Nephron (organoid): ENCODE data around the gene SORCS2.

Experiments used
- H3K27ac Mint-ChIP-seq, 3 experiments: 2 replicates each; pipeline ENCODE4 v1.8.0; 2020; ENCODE audit warnings: mixed read lengths in 3 of 3, mild to moderate bottlenecking in 2 of 3, moderate library complexity in 1 of 3
- H3K27me3 Mint-ChIP-seq: 2 replicates; pipeline ENCODE4 v1.8.0; 2021; ENCODE audit warnings: low read depth, mild to moderate bottlenecking, moderate library complexity, mixed read lengths
- H3K36me3 Mint-ChIP-seq: 2 replicates; pipeline ENCODE4 v1.8.0; 2020; ENCODE audit warnings: low read depth, mixed read lengths
- H3K4me1 Mint-ChIP-seq: 2 replicates; pipeline ENCODE4 v1.8.0; 2020; ENCODE audit warnings: mixed read lengths
- H3K4me3 Mint-ChIP-seq, 3 experiments: 2 replicates each; pipeline ENCODE4 v1.8.0; 2020; ENCODE audit warnings: mild to moderate bottlenecking in 3 of 3, mixed read lengths in 3 of 3, moderate library complexity in 2 of 3
- H3K9me3 Mint-ChIP-seq: 2 replicates; pipeline ENCODE4 v1.8.0; 2020; ENCODE audit warnings: mixed read lengths
- CTCF ChIP-seq, 3 experiments: fragments of 200-600 bp; sonication (generic); IDR thresholded peaks; one replicate each; pipeline ENCODE4 v1.5.0; 2021; ENCODE audit warnings: antibody characterized with exemption in 3 of 3; ENCODE audit not compliant: unreplicated experiment in 3 of 3

Gene SORCS2

GRCh38 chr4:7312691-7313090, 120.4 kb downstream of the SORCS2 start:
- Mint-ChIP-seq H3K27me3 (peaks cover 5% of the 10 kb centered on the region), H3K27ac (no peak overlapping the region), H3K4me1 (peaks cover 38% of the 10 kb centered on the region), H3K36me3 (no peaks in the 10 kb centered on the region), H3K4me3 (no peak overlapping the region), H3K9me3 (no peaks in the 10 kb centered on the region)
- TF ChIP-seq CTCF (IDR thresholded peaks at IDR 0.05; ENCODE audit: unreplicated experiment in 3 of 3): no peak

- no peak overlapping the region for H3K4me3 Mint-ChIP-seq
- TF ChIP-seq CTCF (IDR thresholded peaks at IDR 0.05; ENCODE audit: unreplicated experiment in 3 of 3): no peak
- H3K9me3 Mint-ChIP-seq: no peaks in the 10 kb centered on the region
- peak overlapping the region in 1 of 3 experiments; percentile 14 for H3K27ac Mint-ChIP-seq
- peaks cover 5% of the 10 kb centered on the region for H3K27me3 Mint-ChIP-seq
- peaks cover 34% of the 10 kb centered on the region for H3K4me1 Mint-ChIP-seq
- H3K36me3 Mint-ChIP-seq: peaks cover under 1% of the 10 kb centered on the region
Measured at GRCh38 chr4:7313347-7313811, 121.0 kb downstream of the SORCS2 start.

- peaks cover 32% of the 10 kb centered on the region for H3K4me1 Mint-ChIP-seq
- peaks cover 6% of the 10 kb centered on the region for H3K9me3 Mint-ChIP-seq
- H3K27me3 Mint-ChIP-seq: no peaks in the 10 kb centered on the region
- no peak overlapping the region for H3K4me3 Mint-ChIP-seq
- no peak overlapping the region for H3K27ac Mint-ChIP-seq
- TF ChIP-seq CTCF (IDR thresholded peaks at IDR 0.05; ENCODE audit: unreplicated experiment in 3 of 3): no peak
- peaks cover 6% of the 10 kb centered on the region for H3K36me3 Mint-ChIP-seq
Measured at GRCh38 chr4:7313991-7314390, 121.7 kb downstream of the SORCS2 start.

- Mint-ChIP-seq H3K9me3 (peaks cover 9% of the 10 kb centered on the region), H3K4me1 (peaks cover 22% of the 10 kb centered on the region), H3K36me3 (peaks cover 6% of the 10 kb centered on the region), H3K4me3 (no peak overlapping the region), H3K27ac (no peak overlapping the region), H3K27me3 (no peaks in the 10 kb centered on the region)
- no peak for TF ChIP-seq CTCF (IDR thresholded peaks at IDR 0.05; ENCODE audit: unreplicated experiment in 3 of 3)
Measured at GRCh38 chr4:7315286-7315685, 122.9 kb downstream of the SORCS2 start.

GRCh38 chr4:7315935-7316334, 123.6 kb downstream of the SORCS2 start:
- no peak overlapping the region for H3K4me3 Mint-ChIP-seq
- H3K27ac Mint-ChIP-seq: no peak overlapping the region
- peaks cover 6% of the 10 kb centered on the region for H3K36me3 Mint-ChIP-seq
- H3K4me1 Mint-ChIP-seq: peaks cover 18% of the 10 kb centered on the region
- no peaks in the 10 kb centered on the region for H3K27me3 Mint-ChIP-seq
- no peak for TF ChIP-seq CTCF (IDR thresholded peaks at IDR 0.05; ENCODE audit: unreplicated experiment in 3 of 3)
- H3K9me3 Mint-ChIP-seq: peaks cover 10% of the 10 kb centered on the region

GRCh38 chr4:7319024-7319423, 126.7 kb downstream of the SORCS2 start:
- Mint-ChIP-seq H3K4me3 (no peak overlapping the region), H3K36me3 (peaks cover 6% of the 10 kb centered on the region), H3K27me3 (peaks cover 3% of the 10 kb centered on the region), H3K9me3 (peaks cover 11% of the 10 kb centered on the region), H3K4me1 (peaks cover 20% of the 10 kb centered on the region), H3K27ac (no peak overlapping the region)
- no peak for TF ChIP-seq CTCF (IDR thresholded peaks at IDR 0.05; ENCODE audit: unreplicated experiment in 3 of 3)
